ENCODE measurements around the gene PCP4. TPM values are rescaled to one million over a fixed set of nuclear protein-coding genes. Genes with fewer than 3 reads are reported as not detected.

Gene PCP4
- total RNA-seq, 1 experiment from 2014 or later = 0.77 TPM

GRCh38 chr21:39915881-39916280 is 48.6 kb downstream of the PCP4 start:
- H3K79me1 ChIP-seq (ENCODE audit: insufficient read depth, low read depth, low read length, poor library complexity, severe bottlenecking) = no peaks in the 10 kb centered on the region
- no peak overlapping the region for H2BK5ac ChIP-seq (ENCODE audit: insufficient read length, low read length)
- Mint-ChIP-seq H3K36me3 (ENCODE audit: insufficient read depth in 1 of 3, low read depth in 3 of 3) (0 out of 7 replicates have a peak, but pooled peaks cover 0 to 2% (median 0%) of the 10 kb centered on the region in 3 experiments), H3K27me3 (ENCODE audit: low read depth) (peaks cover 5% of the 10 kb centered on the region; the same call in 1 of the 2 replicates), H3K4me3 (no peak overlapping the region), H3K27ac (no peak overlapping the region), H3K9me3 (no peaks in the 10 kb centered on the region; a peak in 1 of 5 replicates), H3K4me1 (peaks cover 10 to 14% of the 10 kb centered on the region in 2 experiments)
- H3K56ac ChIP-seq (ENCODE audit: insufficient read length, low read depth, low read length) = no peak overlapping the region
- no peak overlapping the region for H4K91ac ChIP-seq (ENCODE audit: insufficient read length, low read depth, low read length)
- DNase-seq = no peak
- no peak overlapping the region for H2BK20ac ChIP-seq (ENCODE audit: low read depth, low read length, poor library complexity, severe bottlenecking)
- no peak overlapping the region for H3K27ac ChIP-seq (ENCODE audit: insufficient read length, low read depth, low read length)
- no peaks in the 10 kb centered on the region; the same call in 1 of the 2 replicates for H3K4me1 ChIP-seq (ENCODE audit: insufficient read depth, low read length)
- no peak overlapping the region for H3K9ac ChIP-seq (ENCODE audit: extremely low read depth, insufficient read length, low read length)
- H3K27me3 ChIP-seq (ENCODE audit: insufficient read depth, low read length) = no peaks in the 10 kb centered on the region
- H3K23me2 ChIP-seq (ENCODE audit: insufficient read length, low read depth, low read length, poor library complexity, severe bottlenecking) = no peaks in the 10 kb centered on the region
- peaks cover 5% of the 10 kb centered on the region for H4K20me1 ChIP-seq (ENCODE audit: control insufficient read depth, insufficient read depth, insufficient read length)
- H2BK120ac ChIP-seq (ENCODE audit: low read depth, low read length, poor library complexity, severe bottlenecking) = no peak overlapping the region
- H3K23ac ChIP-seq (ENCODE audit: insufficient read length, low read depth, low read length) = no peak overlapping the region
- H3K18ac ChIP-seq (ENCODE audit: insufficient read length, low read depth, low read length) = no peak overlapping the region
- H3K4ac ChIP-seq (ENCODE audit: low read depth, low read length) = no peak overlapping the region
- H3T11ph ChIP-seq (ENCODE audit: low read length) = no peak overlapping the region
- H2BK12ac ChIP-seq (ENCODE audit: insufficient read length, low read depth, low read length) = no peak overlapping the region
- H3K4me2 ChIP-seq (ENCODE audit: insufficient read depth, insufficient read length, low read length) = no peak overlapping the region
- no peak for TF ChIP-seq CTCF (conservative IDR thresholded peaks at IDR 0.05)
- H4K5ac ChIP-seq (ENCODE audit: insufficient read length, low read depth, low read length) = no peak overlapping the region
- no peak overlapping the region for H2AK5ac ChIP-seq (ENCODE audit: insufficient read length, low read length)
- H3K14ac ChIP-seq (ENCODE audit: insufficient read depth, low read length) = no peak overlapping the region
- no peak overlapping the region for H2AFZ ChIP-seq (ENCODE audit: low read length)
- H3K79me2 ChIP-seq (ENCODE audit: insufficient read depth, low read length) = no peaks in the 10 kb centered on the region
- H2BK15ac ChIP-seq (ENCODE audit: low read depth, low read length) = no peak overlapping the region
- H3K9me3 ChIP-seq (ENCODE audit: control insufficient read depth, low read depth, low read length) = no peaks in the 10 kb centered on the region
- H4K8ac ChIP-seq (replicated peaks; ENCODE audit: insufficient read length, low read depth, low read length) = no peak overlapping the region
- no CpG with 5 or more reads among the region's 1 CpG for WGBS (ENCODE audit: extremely low coverage, insufficient read length, low lambda C conversion rate)

Data from H9 (cell line).